Panc1 (cell line): Measurements from ENCODE around the gene ANO2.

Experiments used
- CTCF ChIP-seq: fragments of 450-650 bp; IDR thresholded peaks from 2 replicates; pipeline ENCODE4 v1.5.1; 2017; ENCODE audit warnings: mild to moderate bottlenecking
- POLR2AphosphoS5 ChIP-seq: IDR thresholded peaks from 2 replicates; pipeline ENCODE4 v1.6.1; 2012; ENCODE audit warnings: mild to moderate bottlenecking, low read depth, low read length, moderate library complexity
- TCF7L2 ChIP-seq: IDR thresholded peaks from 2 replicates; pipeline ENCODE4 v1.6.1; 2011; ENCODE audit warnings: mild to moderate bottlenecking, low read depth, low read length, inconsistent platforms

GRCh38 chr12:5577211-5577612, 367.8 kb downstream of the ANO2 start:
- no peak for TF ChIP-seq CTCF
- no peak for TF ChIP-seq POLR2AphosphoS5
- no peak for TF ChIP-seq TCF7L2
